Stimulated activated CD8-positive, alpha-beta memory T cell treated with anti-CD3 and anti-CD28 coated beads, Interleukin-7, amount 100 ng/mL, for 48 hours (primary cell): ENCODE measurements around the gene TNKS1BP1.
A peak's percentile ranks its signal among the peaks of the same experiment; 100 is the strongest.
"Not testable (repeated sequence)": the region's sequence is repeated elsewhere in the genome, so short reads cannot be mapped to it uniquely, and the experiment has no call there.

Source experiments
- DNase-seq, 2 donors: peaks; one replicate each; pipeline ENCODE4 v3.0.0-alpha.2; 2020; ENCODE audit warnings: low read depth in 1 of 2; ENCODE audit errors: extremely low read depth in 1 of 2

Gene TNKS1BP1

DNA sequence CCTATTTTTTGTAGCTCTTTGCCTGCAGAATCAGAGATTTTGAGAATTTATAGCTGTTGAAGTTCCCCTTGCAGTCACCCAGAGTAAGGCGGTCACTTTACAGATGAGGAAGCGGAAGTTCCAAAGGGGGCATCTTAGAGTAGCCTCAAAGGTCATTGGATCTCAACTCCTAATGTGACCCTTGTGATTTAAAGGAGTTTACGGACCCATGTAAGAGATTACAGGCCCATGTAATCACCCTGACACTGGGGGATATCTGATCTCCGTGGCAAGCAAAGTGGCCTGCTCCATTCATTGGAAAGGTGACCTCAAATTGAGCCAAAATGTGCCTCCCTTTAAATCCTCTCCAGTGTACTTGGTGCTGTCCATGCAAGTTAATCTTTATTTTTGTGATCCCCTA lies 29.1 kb upstream of the TNKS1BP1 start:
- DNase-seq: no peak

DNA sequence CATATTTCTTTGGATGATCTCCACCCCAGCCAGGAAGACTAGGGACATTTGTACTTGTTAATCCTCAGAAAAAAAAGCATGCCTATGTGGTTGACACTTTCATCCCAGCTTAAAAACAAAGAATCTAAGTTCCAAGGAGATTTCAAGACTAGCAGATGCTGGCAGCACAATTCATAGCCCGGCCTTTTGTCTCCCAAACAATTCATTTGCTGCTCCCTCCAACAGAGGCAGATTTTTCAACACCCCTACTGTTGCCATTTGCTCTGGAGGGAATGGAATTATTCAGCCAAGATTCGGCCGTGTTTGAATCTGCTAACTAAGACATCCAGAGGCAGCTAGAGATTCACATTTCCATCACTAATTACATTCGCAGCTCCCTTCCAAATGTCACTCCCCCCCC lies 28.7 kb upstream of the TNKS1BP1 start:
- no peak for DNase-seq

DNA sequence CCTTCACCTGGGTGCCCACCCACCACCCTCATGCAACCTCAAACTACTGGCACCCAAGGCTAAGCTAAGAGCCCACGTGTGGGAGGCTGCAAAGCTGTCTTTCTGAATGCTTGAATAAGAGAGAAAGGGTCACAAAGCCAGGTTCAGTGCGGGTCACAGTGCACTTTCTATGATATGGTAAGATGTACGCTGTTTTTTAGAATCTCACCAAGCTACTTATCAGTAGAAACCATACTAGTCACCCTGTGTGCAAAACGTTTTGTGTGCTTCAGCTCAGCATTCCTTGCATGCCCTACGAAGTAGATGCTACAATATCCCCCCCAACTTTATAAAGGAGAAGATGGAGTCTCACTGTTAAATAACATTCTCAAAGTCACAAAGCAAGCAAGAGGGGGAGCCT lies 28.3 kb upstream of the TNKS1BP1 start:
- DNase-seq: no peak

DNA sequence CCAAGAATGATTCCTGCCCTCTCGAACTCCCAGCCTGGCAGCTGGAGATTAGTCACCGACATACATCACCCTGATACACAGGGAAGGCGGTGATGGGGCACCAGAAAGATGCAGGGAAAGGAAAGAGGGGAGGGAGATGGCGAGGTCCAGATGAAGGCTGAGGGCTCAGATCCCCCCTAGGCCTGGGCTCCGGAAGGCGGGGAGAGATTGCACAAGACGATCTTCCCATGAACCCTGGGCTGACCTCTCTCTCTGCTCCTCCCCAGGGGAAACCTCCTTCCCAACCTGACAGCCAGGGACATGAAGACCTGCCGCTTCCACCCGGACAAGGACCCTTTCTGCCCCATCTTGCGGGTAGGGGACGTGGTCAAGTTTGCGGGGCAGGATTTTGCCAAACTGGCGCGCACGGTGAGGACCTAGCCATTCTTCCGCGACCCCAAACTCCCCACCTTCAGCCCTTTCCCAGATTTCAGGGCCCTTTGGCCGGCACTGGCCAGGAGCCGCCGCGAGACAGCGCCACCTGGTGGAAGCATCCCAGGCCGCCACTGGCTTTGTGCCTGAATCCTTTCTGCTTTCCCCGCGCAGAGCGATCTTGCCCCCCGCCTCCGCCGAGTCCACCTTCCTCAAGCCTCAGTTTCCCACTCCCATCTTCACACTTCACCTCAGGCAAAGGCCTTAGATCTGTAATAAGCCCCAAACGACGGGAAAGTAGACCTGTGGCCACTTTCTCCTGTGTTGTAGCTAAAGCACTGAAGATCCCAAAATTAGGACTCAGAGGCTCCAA lies 24.9 kb upstream of the TNKS1BP1 start:
- DNase-seq: peak in 1 of 2 donors; percentile 42

DNA sequence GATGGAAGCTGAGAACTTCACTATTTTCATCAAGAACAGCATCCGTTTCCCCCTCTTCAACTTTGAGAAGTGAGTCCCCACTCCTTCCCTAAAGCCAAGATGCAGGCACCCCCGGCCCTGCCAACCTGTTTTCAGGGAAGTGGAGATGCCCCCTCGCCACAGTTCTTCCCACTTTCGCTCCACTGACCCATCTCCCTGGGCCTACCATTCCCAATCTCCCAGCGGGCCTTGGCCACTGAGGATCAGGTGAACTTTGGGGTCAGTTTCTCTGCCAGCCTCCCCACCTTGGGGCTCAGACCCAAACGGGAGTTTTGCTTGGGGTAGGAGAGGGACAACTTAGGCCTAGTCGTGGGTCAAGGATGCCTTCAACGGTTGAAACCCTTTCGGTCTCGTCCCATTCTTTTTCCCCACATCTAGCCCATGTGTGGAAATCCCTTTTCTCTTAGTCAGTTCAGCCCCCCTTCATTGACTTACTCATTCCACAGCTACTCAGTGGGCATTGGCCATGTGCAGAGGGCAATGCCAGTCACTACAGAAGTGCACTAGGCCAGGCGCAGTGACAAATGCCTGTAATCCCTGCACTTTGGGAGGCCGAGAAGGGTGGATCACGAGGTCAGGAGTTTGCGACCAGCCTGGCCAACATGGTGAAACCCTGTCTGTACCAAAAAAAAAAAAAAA lies 24.0 kb upstream of the TNKS1BP1 start:
- DNase-seq: no peak

DNA sequence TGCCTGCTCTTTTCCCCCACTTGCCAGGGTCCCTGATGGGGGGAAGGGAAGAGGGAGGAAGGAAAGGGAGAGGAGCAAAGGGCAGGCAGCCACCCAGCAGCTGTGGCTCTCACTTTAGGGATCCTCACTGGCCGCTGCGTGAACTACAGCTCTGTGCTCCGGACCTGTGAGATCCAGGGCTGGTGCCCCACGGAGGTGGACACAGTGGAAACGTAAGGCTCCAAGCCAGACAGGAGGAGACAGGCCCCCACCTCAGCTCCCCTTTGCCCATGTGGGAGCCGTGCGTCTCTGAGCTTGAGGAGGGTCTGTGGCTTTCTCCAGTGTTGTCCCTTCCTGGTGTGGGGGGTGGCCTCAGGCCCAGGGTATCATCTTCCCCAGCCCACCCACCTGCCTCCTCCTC lies 23.3 kb upstream of the TNKS1BP1 start:
- no peak for DNase-seq

DNA sequence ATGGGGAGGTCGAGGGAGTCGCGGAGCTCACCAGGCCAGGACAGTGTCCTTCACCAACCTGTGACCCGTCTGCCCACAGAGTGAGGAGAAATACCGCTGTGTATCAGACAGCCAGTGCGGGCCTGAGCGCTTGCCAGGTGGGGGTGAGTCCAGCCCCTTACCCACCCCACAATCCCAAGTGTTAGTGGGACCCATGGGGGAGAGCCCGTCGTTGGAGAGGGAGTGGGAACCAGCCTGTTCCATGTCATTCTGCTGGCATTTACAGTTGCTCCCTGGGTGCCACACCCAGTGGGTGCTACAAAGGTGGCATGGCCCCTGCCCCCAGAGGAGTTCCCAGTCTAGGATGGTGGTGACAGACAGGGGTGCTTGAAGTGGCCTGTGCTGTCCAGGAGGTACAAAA lies 22.6 kb upstream of the TNKS1BP1 start:
- no peak for DNase-seq

DNA sequence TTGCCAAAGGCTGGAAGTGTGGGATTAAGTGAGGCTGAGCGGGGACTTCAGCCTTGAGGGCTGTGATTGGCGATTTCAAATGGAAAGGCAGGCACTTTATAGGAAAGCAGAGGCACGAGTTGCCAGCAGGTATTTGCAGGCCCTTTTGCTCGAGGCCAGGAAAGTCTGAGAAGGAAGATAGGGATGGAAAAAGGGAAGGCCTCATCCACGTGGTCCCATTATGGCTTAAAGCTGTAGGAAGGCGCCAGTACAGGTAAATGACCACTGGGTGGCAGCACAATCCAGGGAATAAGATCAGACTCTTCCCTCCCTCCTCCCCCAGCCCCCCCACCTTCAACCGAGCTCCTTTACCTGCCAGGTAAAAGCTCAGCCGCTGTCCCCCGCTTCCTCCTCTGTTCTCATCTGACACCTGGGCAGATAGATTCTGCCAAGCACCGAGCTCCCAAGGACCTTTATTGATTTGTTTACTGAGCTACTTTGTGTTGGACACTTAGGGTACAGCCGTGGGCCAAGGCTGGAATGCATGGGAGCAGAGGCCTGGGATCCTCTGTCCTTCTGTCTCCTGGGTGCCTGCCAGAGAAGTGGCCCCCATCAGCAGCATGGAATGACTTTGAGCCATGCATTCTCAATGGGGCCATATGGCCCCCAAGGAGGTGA lies 20.9 kb upstream of the TNKS1BP1 start:
- DNase-seq: peak in 1 of 2 donors; percentile 37

DNA sequence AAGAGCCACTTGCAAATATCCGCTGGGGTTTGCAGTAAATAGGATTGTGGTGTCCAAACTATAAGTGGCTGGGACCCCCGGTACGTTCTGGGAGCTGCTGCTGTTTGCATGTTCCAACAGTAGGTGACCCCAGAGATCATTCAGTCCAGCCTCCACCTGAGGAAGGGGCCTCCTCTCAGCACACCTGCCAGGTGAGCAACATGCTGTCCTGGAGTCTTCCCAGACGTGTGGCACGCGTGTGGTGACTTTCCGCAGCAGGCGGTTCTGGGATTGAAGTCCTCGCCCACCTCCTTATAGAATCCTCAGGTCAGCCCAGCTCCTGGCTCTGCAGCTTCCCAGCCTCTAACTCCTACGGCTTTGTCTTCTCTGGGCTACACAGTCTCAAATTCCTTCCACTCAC lies 20.1 kb upstream of the TNKS1BP1 start:
- DNase-seq: no peak

DNA sequence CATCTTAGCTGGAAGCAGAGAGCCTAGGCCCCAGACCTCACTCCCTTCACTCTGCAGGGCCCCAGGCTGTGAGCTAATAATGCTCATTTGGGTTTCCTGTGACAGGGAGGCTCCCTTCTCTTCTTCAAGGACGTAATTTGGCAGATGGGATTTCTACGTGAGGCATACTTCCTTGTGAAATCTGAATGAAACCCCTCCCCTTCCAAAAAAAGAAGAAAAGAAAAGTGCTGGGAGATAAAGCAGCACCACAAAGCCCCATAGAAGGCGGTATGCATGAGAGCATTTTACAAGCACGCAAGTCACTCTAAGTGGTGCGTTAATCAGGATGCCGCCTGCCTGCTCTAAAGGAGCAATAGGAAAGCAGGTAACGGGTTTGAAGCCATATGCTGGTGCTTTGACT lies 19.1 kb upstream of the TNKS1BP1 start:
- DNase-seq: no peak

DNA sequence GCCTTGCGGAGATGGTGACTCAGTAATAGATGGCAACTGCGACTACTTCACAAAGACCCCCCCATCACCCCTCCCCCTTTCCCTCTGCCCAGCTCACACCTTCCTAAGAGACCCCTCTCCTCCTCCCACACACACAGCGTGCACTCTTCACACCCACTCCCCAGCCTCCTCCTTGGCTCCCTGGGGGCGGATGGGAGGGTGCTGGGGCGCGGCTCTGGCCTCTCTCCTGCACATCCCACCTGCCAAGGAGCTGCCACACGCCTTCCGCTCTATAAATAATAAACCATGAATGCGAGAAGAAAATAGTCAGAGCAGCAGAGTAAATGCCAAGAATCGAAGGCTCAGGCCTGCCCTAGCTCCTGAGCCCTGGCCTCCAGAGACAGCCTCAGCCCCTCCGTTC lies 17.9 kb upstream of the TNKS1BP1 start:
- no peak for DNase-seq

DNA sequence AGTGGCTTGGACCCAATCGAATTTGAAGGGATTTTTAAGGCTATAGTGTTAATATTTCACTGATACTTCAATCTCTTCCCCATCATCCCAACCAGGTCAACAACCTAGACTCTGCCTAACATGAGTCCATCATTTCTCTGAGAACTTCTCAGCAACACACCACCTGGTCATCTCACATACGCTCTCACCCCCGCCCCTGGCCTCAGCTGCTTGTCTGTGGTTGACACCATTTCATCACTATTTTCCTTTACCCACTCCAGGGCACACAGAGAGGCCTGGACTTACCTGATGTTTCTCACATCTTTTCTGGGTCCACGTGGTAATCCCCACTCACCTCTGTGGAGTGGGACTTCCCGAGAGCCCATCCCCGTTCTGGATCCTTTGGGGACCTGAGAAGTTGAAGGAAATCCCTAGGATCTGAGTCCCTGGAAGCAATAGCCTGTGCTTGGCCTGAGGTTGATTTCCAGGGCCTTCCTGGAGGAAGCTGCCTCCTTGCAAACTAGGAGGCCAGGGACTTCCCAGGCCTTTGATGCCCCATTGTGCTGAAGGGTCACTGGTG lies 16.6 kb upstream of the TNKS1BP1 start:
- DNase-seq: no peak

DNA sequence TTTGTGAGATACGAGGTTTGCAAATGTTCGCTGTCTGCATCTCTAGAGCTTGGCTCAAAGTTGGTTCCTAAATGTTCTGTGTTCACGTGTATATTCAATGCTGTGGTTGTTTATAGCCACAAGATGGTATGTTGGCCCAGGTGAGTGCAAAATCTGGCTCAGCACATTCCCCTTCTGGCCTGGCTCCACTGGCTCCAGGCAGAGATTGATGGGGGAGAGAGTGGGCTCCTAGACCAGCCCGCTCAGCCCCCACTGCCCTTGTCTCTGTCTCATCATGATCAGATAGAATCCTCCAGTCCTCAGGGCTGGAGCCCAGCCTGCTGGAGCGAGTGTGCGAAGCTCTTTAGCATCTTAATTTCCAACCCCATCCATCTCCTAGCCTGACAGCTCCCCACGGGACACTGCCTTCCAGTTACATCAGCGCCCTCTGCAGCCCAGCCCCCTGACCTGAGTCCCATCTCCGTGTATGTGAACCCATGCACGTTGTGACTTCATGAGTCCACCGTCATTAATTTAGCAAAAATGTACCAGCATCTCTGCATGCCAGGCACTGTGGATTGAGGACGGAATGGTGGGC lies 15.4 kb upstream of the TNKS1BP1 start:
- no peak for DNase-seq

DNA sequence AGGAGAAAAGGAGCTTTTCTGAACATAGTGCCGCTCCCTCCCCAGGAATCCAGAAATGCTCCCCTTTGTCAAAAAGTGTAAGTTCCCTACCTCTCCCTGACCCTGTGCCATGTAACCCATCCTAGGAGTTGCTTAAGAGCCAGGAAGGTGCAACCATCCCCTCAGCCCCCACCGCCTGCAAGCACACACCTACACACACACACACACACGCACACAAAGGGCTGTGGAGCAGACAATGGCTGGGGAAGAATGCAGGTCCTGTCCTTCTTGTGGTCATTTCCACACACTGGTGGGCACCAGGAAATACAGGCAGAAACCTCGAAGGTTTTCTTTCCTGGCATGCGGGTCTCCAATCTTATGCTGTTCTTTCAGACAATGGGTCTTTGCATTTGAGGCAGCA lies 14.6 kb upstream of the TNKS1BP1 start:
- DNase-seq: no peak

DNA sequence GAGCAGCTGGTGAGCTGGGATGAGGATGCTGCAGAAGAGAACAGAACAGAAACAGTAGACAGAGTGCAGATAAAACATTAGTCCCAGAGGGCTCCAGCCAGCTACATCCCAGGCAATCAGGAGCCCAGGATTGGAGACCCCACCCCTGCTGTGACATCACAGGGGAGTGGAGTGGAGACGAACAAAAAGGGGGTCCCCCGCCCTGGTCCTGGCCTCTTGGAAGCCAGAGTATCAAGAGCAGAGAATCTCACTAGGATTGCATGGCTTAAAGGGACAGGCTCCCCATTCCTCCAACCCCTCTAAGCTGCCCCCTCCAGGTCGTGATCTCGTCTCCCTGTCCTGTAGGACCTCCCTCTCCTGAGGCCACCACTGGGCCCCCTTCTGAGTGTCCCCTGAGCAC lies 13.4 kb upstream of the TNKS1BP1 start, which contains the start of gene P2RX3:
Gene P2RX3, plus strand, starts transcription at position 211 of the 400 bp plus-strand sequence. CDS start 199 bp downstream, outside the sequence.
- no peak for DNase-seq

DNA sequence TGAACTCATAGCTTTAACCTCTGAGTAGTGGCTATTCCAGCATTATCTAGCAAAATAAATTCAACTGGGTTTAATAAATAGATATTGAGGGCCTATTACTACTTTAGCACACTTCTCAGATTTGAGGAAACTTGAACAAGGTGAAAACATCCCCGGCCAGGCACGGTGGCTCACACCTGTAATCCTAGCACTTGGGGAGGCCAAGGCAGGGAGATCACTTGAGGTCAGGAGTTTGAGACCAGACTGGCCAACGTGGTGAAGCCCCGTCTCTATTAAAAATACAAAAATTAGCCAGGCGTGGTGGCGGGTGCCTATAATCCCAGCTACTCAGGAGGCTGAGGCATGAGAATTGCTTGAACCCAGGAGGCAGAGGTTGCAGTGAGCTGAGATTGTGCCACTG lies 12.1 kb upstream of the TNKS1BP1 start:
- not testable (repeated sequence) for DNase-seq

DNA sequence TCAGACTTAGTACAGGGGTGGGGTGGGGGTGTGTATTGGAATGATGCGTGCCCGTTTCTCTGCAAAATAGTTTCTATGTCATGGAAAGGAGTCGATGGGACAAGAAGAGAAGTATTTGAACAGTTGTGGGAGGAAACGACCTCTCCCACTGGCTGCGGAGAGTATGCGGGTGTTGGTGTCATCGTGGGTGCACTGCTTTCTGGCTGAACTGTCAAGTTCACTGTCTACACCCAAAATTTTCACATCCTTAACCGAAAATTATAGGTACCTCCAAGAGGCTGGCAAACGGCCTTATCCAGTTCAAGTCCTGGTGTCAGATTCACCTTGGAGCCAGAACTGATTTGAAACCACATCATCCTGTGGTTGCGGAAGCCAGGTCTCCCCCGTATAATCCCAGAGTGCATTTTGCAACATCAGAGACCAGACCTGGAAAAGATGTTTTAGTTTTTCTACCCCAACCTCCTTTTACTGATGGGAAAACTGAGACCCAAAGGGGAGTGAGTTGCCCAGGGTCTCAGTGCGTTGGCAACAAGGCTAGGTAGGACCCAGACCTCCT lies 11.4 kb upstream of the TNKS1BP1 start:
- DNase-seq: no peak

DNA sequence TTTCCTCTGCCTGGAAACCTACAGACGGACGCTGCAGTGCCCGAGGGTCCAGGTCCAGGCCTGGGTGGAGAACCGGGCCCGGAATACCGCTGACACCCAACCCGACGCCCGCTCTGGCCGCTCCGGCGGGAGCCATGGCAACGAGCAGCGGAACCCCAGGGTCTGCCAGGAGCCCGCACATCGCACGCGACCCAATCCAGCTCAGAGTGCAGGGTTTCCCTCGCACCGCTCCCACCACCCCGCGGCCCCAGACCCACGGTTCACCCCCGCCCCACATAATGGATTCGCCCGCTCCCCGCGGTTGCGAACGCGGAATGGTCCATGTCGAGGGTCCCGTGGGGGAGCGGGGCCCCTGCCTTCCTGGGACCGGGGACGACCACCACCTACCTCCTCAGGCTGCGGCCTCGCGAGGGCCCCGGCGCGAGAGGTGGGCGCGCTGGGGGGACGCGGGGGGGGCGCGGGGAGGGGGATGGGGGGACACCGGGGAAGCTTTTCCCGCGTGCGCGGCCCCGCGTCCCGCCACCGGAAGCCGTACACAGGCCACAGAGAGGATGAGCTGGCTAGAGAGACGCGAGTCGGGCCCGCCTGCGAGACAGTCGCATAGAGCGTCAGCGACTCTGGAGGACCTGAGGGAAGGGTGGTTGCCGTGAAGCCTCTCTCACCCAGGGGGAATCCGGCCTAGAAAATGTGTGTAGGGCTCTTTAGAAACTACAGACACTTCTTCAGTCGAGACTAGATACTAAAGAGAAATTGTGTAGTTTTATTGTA lies 10.8 kb upstream of the TNKS1BP1 start, which contains the start of gene SSRP1:
Gene SSRP1, minus strand, starts transcription at position 550 of the 768 bp plus-strand sequence. CDS start 771 bp downstream, outside the sequence.
- DNase-seq: peak; percentile 69 to 87

DNA sequence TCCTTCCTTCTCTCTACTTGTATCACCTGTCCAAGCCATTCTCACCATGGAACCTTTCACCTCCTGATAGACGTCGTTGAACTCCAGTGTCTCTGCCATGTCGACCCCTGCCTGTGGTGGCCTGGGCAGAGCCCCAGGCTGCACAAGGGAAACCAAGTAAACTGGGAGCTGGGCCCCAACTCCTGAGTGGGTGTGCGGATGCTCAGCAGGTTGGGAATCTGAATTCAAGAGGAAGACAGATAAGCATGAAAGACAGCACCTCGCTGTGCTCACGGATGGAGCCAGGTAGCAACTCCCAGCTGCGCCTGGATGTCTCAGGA lies 10.2 kb upstream of the TNKS1BP1 start:
- DNase-seq: no peak
